ENCODE results near the gene BRD3OS. TPM values are rescaled to one million over a fixed set of nuclear protein-coding genes. Genes with fewer than 3 reads are reported as not detected.
"Not testable (repeated sequence)": the region's sequence is repeated elsewhere in the genome, so short reads cannot be mapped to it uniquely, and the experiment has no call there.

The BRD3OS gene
- polyA plus RNA-seq, 3 donors, result 22.4 to 22.8 (median 22.6) TPM

GRCh38 chr9:133987946-133988665, 37.2 kb upstream of the BRD3OS start:
- DNase-seq (ENCODE audit: low read depth in 3 of 3, low spot score in 2 of 3), result no peak

- DNase-seq (ENCODE audit: low read depth in 3 of 3, low spot score in 2 of 3), result not testable (repeated sequence)
These were observed 36.5 kb upstream of the BRD3OS start for GRCh38 chr9:133988771-133989170.

GRCh38 chr9:133989625-133990365, 35.5 kb upstream of the BRD3OS start:
- no peak for DNase-seq (ENCODE audit: low read depth in 3 of 3, low spot score in 2 of 3)

GRCh38 chr9:133990366-133991213, 34.7 kb upstream of the BRD3OS start:
- DNase-seq (ENCODE audit: low read depth in 3 of 3, low spot score in 2 of 3), result peak in 2 of 3 donors; percentile 55 to 69

- no peak for DNase-seq (ENCODE audit: low read depth in 3 of 3, low spot score in 2 of 3)
These were observed 33.9 kb upstream of the BRD3OS start for GRCh38 chr9:133991214-133991921.

- DNase-seq (ENCODE audit: low read depth in 3 of 3, low spot score in 2 of 3), result no peak
These were observed 33.1 kb upstream of the BRD3OS start, which contains the start of gene VAV2 for GRCh38 chr9:133991964-133992779. Gene VAV2 (minus strand): TSS chr9:133992324. CDS start chr9:133992278, 46 bp downstream.

GRCh38 chr9:133992780-133993634, 32.3 kb upstream of the BRD3OS start:
- peak in 1 of 3 donors; percentile 59 for DNase-seq (ENCODE audit: low read depth in 3 of 3, low spot score in 2 of 3)

- no peak for DNase-seq (ENCODE audit: low read depth in 3 of 3, low spot score in 2 of 3)
These were observed 31.5 kb upstream of the BRD3OS start for GRCh38 chr9:133993635-133994253.

- DNase-seq (ENCODE audit: low read depth in 3 of 3, low spot score in 2 of 3), result no peak
These were observed 30.8 kb upstream of the BRD3OS start for GRCh38 chr9:133994353-133995011.

- no peak for DNase-seq (ENCODE audit: low read depth in 3 of 3, low spot score in 2 of 3)
These were observed 30.0 kb upstream of the BRD3OS start for GRCh38 chr9:133995012-133995896.

GRCh38 chr9:133996531-133997520, 28.5 kb upstream of the BRD3OS start:
- DNase-seq (ENCODE audit: low read depth in 3 of 3, low spot score in 2 of 3), result no peak

GRCh38 chr9:133997584-133997983, 27.7 kb upstream of the BRD3OS start:
- no peak for DNase-seq (ENCODE audit: low read depth in 3 of 3, low spot score in 2 of 3)

GRCh38 chr9:133998915-133999595, 26.2 kb upstream of the BRD3OS start:
- no peak for DNase-seq (ENCODE audit: low read depth in 3 of 3, low spot score in 2 of 3)

- no peak for DNase-seq (ENCODE audit: low read depth in 3 of 3, low spot score in 2 of 3)
These were observed 25.4 kb upstream of the BRD3OS start for GRCh38 chr9:133999851-134000265.

- DNase-seq (ENCODE audit: low read depth in 3 of 3, low spot score in 2 of 3), result no peak
These were observed 22.5 kb upstream of the BRD3OS start for GRCh38 chr9:134002796-134003195.

Measured in right renal cortex interstitium (tissue), 3 donors.